DND-41 (cell line): ENCODE measurements around the gene NPTN.

Source experiments
- ATAC-seq: fragments of 200-7000 bp; cut with Tn5 transposase; 3 replicates; pipeline ENCODE4 v1.9.1; 2021; ENCODE audit warnings: low read depth; ENCODE audit not compliant: insufficient read depth
- DNase-seq: peaks from one replicate; pipeline ENCODE4 v3.0.0-alpha.2; 2020
- H2AFZ ChIP-seq: 2 replicates; pipeline ENCODE4 v1.6.0; 2012; ENCODE audit warnings: low read depth, low read length
- H3K27ac ChIP-seq: 2 replicates; pipeline ENCODE4 v1.5.1; 2012; ENCODE audit warnings: low read length, inconsistent platforms
- H3K27me3 ChIP-seq: fragments of 200-600 bp; sonication (generic); 2 replicates; pipeline ENCODE4 v1.6.0; 2012; ENCODE audit warnings: low read length, mild to moderate bottlenecking, inconsistent platforms; ENCODE audit not compliant: insufficient read depth, poor library complexity
- H3K36me3 ChIP-seq: 2 replicates; pipeline ENCODE4 v1.5.1; 2012; ENCODE audit warnings: low read length, inconsistent platforms; ENCODE audit not compliant: insufficient read depth
- H3K4me1 ChIP-seq: 2 replicates; pipeline ENCODE4 v1.5.1; 2012; ENCODE audit warnings: mild to moderate bottlenecking, low read length; ENCODE audit not compliant: insufficient read depth
- H3K4me2 ChIP-seq: 2 replicates; pipeline ENCODE4 v1.6.0; 2012; ENCODE audit warnings: mild to moderate bottlenecking, moderate library complexity, low read length, inconsistent platforms; ENCODE audit not compliant: insufficient read depth
- H3K4me3 ChIP-seq, 2 experiments: fragments of 200-600 bp in 1 of 2; shearing (Covaris generic) in 1 of 2; 2 replicates each; pipeline ENCODE4 v1.5.1; 2012 to 2016; ENCODE audit warnings: inconsistent platforms in 2 of 2, low read length in 2 of 2, mild to moderate bottlenecking in 2 of 2, low read depth in 1 of 2, moderate library complexity in 1 of 2
- H3K79me2 ChIP-seq: 2 replicates; pipeline ENCODE4 v1.6.0; 2012; ENCODE audit warnings: low read length, inconsistent platforms; ENCODE audit not compliant: insufficient read depth
- H3K9ac ChIP-seq: 2 replicates; pipeline ENCODE4 v1.6.0; 2012; ENCODE audit warnings: low read depth, mild to moderate bottlenecking, inconsistent platforms, low read length, moderate library complexity
- H3K9me3 ChIP-seq: 2 replicates; pipeline ENCODE4 v1.5.1; 2012; ENCODE audit warnings: low read length, moderate library complexity, mild to moderate bottlenecking, inconsistent platforms; ENCODE audit not compliant: insufficient read depth, severe bottlenecking
- H4K20me1 ChIP-seq: 2 replicates; pipeline ENCODE4 v1.6.0; 2012; ENCODE audit warnings: low read length; ENCODE audit not compliant: insufficient read depth
- EZH2 ChIP-seq: IDR thresholded peaks from 3 replicates; pipeline ENCODE4 v1.6.1; 2012; ENCODE audit warnings: borderline replicate concordance, low read depth, mild to moderate bottlenecking, moderate library complexity, low read length, inconsistent platforms; ENCODE audit not compliant: severe bottlenecking
- TF ChIP-seq, protein P1 (sequence below): IDR thresholded peaks from 2 replicates; pipeline ENCODE4 v1.5.1; 2012; ENCODE audit warnings: borderline replicate concordance, low read length, moderate library complexity, mild to moderate bottlenecking; ENCODE audit not compliant: poor library complexity, severe bottlenecking; ENCODE audit errors: extremely low read depth

Gene NPTN

DNA sequence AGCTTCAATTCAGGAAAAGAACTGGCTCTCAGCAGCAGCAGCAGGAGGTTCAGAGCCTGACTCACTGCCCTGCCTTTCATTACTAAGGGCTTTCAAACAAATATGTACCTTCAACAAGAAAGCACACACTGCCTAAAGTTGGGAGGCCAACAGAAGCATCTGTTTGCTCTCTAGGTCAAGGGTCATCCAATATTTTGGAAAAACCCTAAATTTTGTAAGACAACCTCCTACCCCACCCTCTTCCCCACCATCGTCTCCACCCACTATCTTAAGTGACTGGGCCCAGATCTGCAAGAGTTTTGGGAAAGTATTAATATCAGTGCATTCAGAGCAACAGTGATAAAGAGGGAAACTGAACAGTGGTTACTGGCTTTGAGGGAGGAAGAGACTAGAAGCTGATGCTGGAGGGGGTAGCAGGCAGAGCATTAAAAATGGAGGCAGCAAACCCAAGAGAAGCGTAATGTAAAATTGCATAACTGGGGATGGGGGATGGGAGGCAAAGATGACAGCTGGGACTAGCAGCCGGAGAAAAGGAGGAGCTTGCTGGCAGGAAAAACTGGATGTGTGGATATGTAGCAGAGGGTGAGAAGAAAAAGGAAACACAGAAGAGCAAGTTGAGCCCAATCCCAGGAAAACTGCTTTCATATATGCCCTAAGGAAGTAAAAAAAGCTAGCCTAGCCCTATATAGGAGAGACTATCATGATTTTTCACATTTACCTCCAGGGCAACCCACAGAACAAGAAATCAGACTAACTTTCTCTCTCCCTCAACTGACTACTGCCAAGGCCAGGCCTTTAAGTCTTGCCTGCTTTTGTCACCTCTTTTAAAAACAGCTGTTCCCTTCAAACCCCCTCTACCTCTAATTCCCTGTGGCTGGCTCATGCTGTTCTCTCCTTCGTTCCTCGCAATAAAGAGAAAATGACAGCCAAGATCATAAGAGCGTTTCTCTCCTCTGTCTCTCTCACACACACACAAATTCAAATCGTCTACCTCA, 31.4 kb downstream of the NPTN start:
- no peak overlapping the region for H2AFZ ChIP-seq
- H3K36me3 ChIP-seq, result no peaks in the 10 kb centered on the region
- no peaks in the 10 kb centered on the region for H3K4me1 ChIP-seq
- no peak for DNase-seq
- H3K27ac ChIP-seq, result no peak overlapping the region
- H3K79me2 ChIP-seq, result peaks cover 66% of the 10 kb centered on the region
- TF ChIP-seq, protein P1, sequence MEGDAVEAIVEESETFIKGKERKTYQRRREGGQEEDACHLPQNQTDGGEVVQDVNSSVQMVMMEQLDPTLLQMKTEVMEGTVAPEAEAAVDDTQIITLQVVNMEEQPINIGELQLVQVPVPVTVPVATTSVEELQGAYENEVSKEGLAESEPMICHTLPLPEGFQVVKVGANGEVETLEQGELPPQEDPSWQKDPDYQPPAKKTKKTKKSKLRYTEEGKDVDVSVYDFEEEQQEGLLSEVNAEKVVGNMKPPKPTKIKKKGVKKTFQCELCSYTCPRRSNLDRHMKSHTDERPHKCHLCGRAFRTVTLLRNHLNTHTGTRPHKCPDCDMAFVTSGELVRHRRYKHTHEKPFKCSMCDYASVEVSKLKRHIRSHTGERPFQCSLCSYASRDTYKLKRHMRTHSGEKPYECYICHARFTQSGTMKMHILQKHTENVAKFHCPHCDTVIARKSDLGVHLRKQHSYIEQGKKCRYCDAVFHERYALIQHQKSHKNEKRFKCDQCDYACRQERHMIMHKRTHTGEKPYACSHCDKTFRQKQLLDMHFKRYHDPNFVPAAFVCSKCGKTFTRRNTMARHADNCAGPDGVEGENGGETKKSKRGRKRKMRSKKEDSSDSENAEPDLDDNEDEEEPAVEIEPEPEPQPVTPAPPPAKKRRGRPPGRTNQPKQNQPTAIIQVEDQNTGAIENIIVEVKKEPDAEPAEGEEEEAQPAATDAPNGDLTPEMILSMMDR, result no peak
- no peak for TF ChIP-seq EZH2
- no peak overlapping the region for H3K4me2 ChIP-seq
- H3K27me3 ChIP-seq, result no peaks in the 10 kb centered on the region
- no peak for ATAC-seq
- H3K4me3 ChIP-seq, result no peak overlapping the region
- no peak overlapping the region for H3K9ac ChIP-seq
- no peaks in the 10 kb centered on the region for H3K9me3 ChIP-seq
- peaks cover 65% of the 10 kb centered on the region for H4K20me1 ChIP-seq

DNA sequence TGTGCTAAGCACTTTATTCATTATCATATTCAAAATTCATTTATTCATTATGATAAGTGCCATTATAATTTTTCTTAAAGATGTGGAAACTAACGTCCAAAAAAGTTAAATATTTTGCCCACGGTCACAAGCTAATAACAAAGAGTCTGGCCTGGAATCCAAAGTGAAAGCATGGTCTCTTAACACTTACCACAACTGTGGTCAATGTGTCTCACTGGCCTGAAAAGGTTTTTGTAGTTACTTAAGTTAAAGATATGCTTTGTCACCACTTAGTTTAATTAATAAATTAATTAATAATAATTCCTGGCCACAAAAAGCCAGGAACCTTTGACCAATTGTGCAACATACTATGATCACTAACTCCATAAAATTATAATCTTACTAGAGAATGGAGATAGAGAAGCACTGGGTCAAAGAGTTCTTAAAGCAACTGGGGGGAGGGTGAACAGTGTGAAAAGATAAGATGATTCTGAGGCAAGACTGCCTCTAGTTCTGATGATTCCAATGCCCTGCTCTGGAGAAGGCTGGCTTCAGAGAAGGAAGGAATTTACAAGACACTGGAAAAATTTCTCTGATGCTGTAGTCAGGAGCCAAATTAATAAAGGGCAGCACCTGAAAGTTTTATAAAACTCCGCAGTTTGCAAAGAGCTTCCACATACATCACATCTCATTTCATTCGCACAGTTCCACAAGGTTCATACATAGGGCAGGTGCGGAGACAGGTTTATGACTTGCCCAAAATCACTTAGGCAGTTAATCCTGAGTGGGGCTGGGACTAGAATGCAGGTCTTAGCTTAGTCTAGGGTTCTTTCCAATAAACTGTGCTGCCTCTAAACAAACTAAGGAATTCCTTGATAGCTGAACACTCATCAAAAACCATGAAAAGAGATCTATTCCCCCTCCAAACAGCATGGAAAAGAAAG, 32.5 kb downstream of the NPTN start:
- DNase-seq (no peak), ATAC-seq (no peak)
- H3K36me3 ChIP-seq, result no peaks in the 10 kb centered on the region
- H3K4me1 ChIP-seq, result no peaks in the 10 kb centered on the region
- no peaks in the 10 kb centered on the region for H3K9me3 ChIP-seq
- H3K27ac ChIP-seq, result no peak overlapping the region
- H3K9ac ChIP-seq, result no peak overlapping the region
- peaks cover 67% of the 10 kb centered on the region for H4K20me1 ChIP-seq
- TF ChIP-seq EZH2, result no peak
- TF ChIP-seq, protein P1, result no peak
- H3K4me2 ChIP-seq, result no peak overlapping the region
- H3K79me2 ChIP-seq, result peaks cover 57% of the 10 kb centered on the region
- H3K4me3 ChIP-seq, result no peak overlapping the region
- H3K27me3 ChIP-seq, result no peaks in the 10 kb centered on the region
- H2AFZ ChIP-seq, result no peak overlapping the region

DNA sequence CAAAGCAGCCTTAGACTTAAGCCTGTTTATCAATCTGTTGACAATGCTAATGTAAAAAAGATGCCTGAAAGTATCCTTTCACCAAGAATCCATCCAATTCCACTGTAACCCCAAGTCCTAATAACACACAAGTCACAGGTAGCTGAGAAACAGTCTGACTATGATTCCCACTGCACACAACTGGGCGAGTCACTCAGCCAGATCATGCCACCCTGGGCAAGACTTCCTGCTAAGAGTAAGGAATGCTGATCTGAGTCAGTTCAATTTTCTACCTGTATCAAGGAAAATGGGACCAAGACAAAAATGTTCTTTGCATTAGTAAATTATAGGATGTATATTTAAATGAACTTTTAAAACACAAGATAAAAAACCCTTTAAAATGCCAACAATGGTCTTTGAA, 33.3 kb downstream of the NPTN start:
- Histone ChIP-seq H3K4me1 (no peaks in the 10 kb centered on the region), H3K4me2 (no peak overlapping the region)

More for the DNA sequence above, 33.3 kb downstream of the NPTN start:
- Histone ChIP-seq H3K9ac (no peak overlapping the region), H3K9me3 (no peaks in the 10 kb centered on the region), H2AFZ (no peak overlapping the region), H3K27me3 (no peaks in the 10 kb centered on the region), H3K79me2 (peaks cover 60% of the 10 kb centered on the region), H3K36me3 (no peaks in the 10 kb centered on the region), H3K27ac (no peak overlapping the region), H3K4me3 (no peak overlapping the region), H4K20me1 (peaks cover 65% of the 10 kb centered on the region)
- ATAC-seq, result no peak
- DNase-seq, result no peak
- TF ChIP-seq EZH2, result no peak
- TF ChIP-seq, protein P1, result no peak
